K562 (cell line): ENCODE data around the gene SETD5. TPM values are rescaled to one million over a fixed set of nuclear protein-coding genes. Genes with fewer than 3 reads are reported as not detected.

ENCODE experiments used
- ATAC-seq: fragments of 200-7000 bp; cut with Tn5 transposase; 3 replicates; pipeline ENCODE4 v1.9.1; 2020; ENCODE audit warnings: moderate library complexity
- BruUV-seq: library from RNA; stranded (reverse); fragments of 400-500 nt; replicated peaks from 2 replicates; lab custom pipeline; 2021; lab: Mats Ljungman, UMichigan
- CTCF ChIA-PET: fragments of 300-600 bp; formaldehyde crosslinking; extraction: SDS; loops from one replicate; lab custom pipeline; 2021; ENCODE audit warnings: low intra/inter-chr PET ratio; lab: Yijun Ruan, JAX
- POLR2A ChIA-PET: fragments of 300-600, 350-650 bp; sonication (Branson Sonifier 250); formaldehyde crosslinking; extraction: SDS; loops from one replicate; lab custom pipeline; 2021; ENCODE audit warnings: antibody characterized with exemption, inconsistent platforms; lab: Yijun Ruan, JAX
- DNase-seq, 4 experiments: peaks; one replicate each; pipeline versions ENCODE4 v3.0.0 to v3.0.0-alpha.2; 2011 to 2018; ENCODE audit warnings: low spot score in 3 of 4, mixed read lengths in 3 of 4; ENCODE audit errors: extremely low read depth in 1 of 4
- FAIRE-seq: peaks from 2 replicates; lab custom pipeline; 2011; peaks lifted over from hg19 to GRCh38; lab: Jason Lieb, UNC
- H2AFZ ChIP-seq: 2 replicates; pipeline ENCODE4 v1.6.0; 2011; ENCODE audit warnings: low read depth, low read length, control low read depth, inconsistent platforms
- H3K27ac ChIP-seq: fragments of 200-600 bp; 3 replicates; pipeline ENCODE4 v1.8.0; 2011; ENCODE audit warnings: low read depth, mild to moderate bottlenecking, control low read depth, inconsistent platforms, low read length, moderate library complexity, mixed read lengths; ENCODE audit errors: extremely low read depth
- H3K27me3 ChIP-seq, 2 experiments: fragments of 300-600 bp in 1 of 2; 2 replicates in 1 of 2; 3 replicates in 1 of 2; pipeline versions ENCODE4 v1.6.0 to v1.8.0; 2011; ENCODE audit warnings: inconsistent platforms in 2 of 2, low read length in 2 of 2, mild to moderate bottlenecking in 1 of 2, mixed read lengths in 1 of 2, moderate library complexity in 1 of 2; ENCODE audit not compliant: control insufficient read depth in 2 of 2, insufficient read depth in 2 of 2
- H3K36me3 ChIP-seq: fragments of 300-600 bp; 3 replicates; pipeline ENCODE4 v1.8.0; 2011; ENCODE audit warnings: mild to moderate bottlenecking, low read length, inconsistent platforms; ENCODE audit not compliant: control insufficient read depth, insufficient read depth
- H3K4me1 ChIP-seq, 2 experiments: fragments of 200-600 bp in 1 of 2; replicated peaks in 1 of 2; 2 replicates in 1 of 2; 3 replicates in 1 of 2; pipeline versions ENCODE4 v1.5.1 to v1.8.0; 2011; ENCODE audit warnings: inconsistent platforms in 2 of 2, low read length in 2 of 2, mild to moderate bottlenecking in 1 of 2, mixed read lengths in 1 of 2, moderate library complexity in 1 of 2; ENCODE audit not compliant: control insufficient read depth in 2 of 2, insufficient read depth in 2 of 2
- H3K4me2 ChIP-seq: 2 replicates; pipeline ENCODE4 v1.6.1; 2011; ENCODE audit warnings: low read length, control low read depth, inconsistent platforms, mixed read lengths; ENCODE audit not compliant: insufficient read depth
- H3K4me3 ChIP-seq: fragments of 200-600 bp; sonication (generic), shearing (Covaris generic); 2 replicates; pipeline ENCODE4 v1.5.1; 2016; ENCODE audit warnings: control low read depth, inconsistent platforms
- H3K79me2 ChIP-seq: fragments of 200-600 bp; 3 replicates; pipeline ENCODE4 v1.8.0; 2011; ENCODE audit warnings: low read length, inconsistent platforms; ENCODE audit not compliant: control insufficient read depth, insufficient read depth
- H3K9ac ChIP-seq, 2 experiments: 2 replicates each; pipeline versions ENCODE4 v1.6.0 to v1.6.1; 2011; ENCODE audit warnings: low read depth in 2 of 2, low read length in 2 of 2, control low read depth in 1 of 2, inconsistent platforms in 1 of 2, mild to moderate bottlenecking in 1 of 2, mixed read lengths in 1 of 2; ENCODE audit not compliant: insufficient read depth in 1 of 2
- H3K9me1 ChIP-seq: one replicate; pipeline ENCODE4 v1.6.0; 2011; ENCODE audit warnings: inconsistent platforms, mild to moderate bottlenecking, low read length, moderate library complexity; ENCODE audit not compliant: control insufficient read depth, insufficient read depth
- H3K9me3 ChIP-seq: replicated peaks from 2 replicates; pipeline ENCODE4 v1.5.1; 2011; ENCODE audit warnings: low read depth, low read length, inconsistent platforms; ENCODE audit not compliant: control insufficient read depth, insufficient read depth
- H4K20me1 ChIP-seq: replicated peaks from 2 replicates; pipeline ENCODE4 v1.6.1; 2011; ENCODE audit warnings: low read length, inconsistent platforms, mixed read lengths; ENCODE audit not compliant: control insufficient read depth, insufficient read depth
- C11orf30 ChIP-seq: fragments of 450-650 bp; IDR thresholded peaks from 2 replicates; pipeline ENCODE4 v1.6.1; 2016; ENCODE audit warnings: low read depth, mild to moderate bottlenecking
- CAMTA2 ChIP-seq: fragments of 250-450 bp; sonication (Bioruptor Pico); conservative IDR thresholded peaks from 2 replicates; pipeline ENCODE4 v1.5.1; 2022
- CREB3L1 ChIP-seq: fragments of 450-650 bp; IDR thresholded peaks from 2 replicates; pipeline ENCODE4 v1.6.1; 2014; ENCODE audit warnings: low read depth, mild to moderate bottlenecking, moderate library complexity, borderline replicate concordance
- DMBX1 ChIP-seq: fragments of 250-450 bp; sonication (Bioruptor Pico); IDR thresholded peaks from 2 replicates; pipeline ENCODE4 v1.8.0; 2022; ENCODE audit warnings: inconsistent platforms, mild to moderate bottlenecking, moderate library complexity, borderline replicate concordance
- HMG20B ChIP-seq: fragments of 250-450 bp; sonication (Bioruptor Pico); IDR thresholded peaks from 2 replicates; pipeline ENCODE4 v1.5.0; 2021; ENCODE audit warnings: mild to moderate bottlenecking
- ID3 ChIP-seq, 2 experiments: fragments of 250-450 bp in 1 of 2; fragments of 450-650 bp in 1 of 2; sonication (Bioruptor Pico) in 1 of 2; IDR thresholded peaks; 2 replicates each; pipeline versions ENCODE4 v1.6.1 to v1.8.0; 2016 to 2021; ENCODE audit warnings: mild to moderate bottlenecking in 2 of 2, moderate library complexity in 2 of 2, missing compliant biosample characterization in 1 of 2, missing genetic modification characterization in 1 of 2
- NELFE ChIP-seq: IDR thresholded peaks from 2 replicates; pipeline ENCODE4 v1.6.1; 2011; ENCODE audit warnings: mild to moderate bottlenecking; ENCODE audit not compliant: insufficient read depth, insufficient read length
- NRF1 ChIP-seq, 2 experiments: fragments of 450-650 bp; IDR thresholded peaks in 1 of 2; conservative IDR thresholded peaks in 1 of 2; 2 replicates each; pipeline ENCODE4 v1.6.1; 2014; ENCODE audit warnings: mild to moderate bottlenecking in 2 of 2
- SRSF1 ChIP-seq: fragments of 200-400 bp; formaldehyde crosslinking; IDR thresholded peaks from 2 replicates; pipeline ENCODE4 v1.6.1; 2017; ENCODE audit warnings: mild to moderate bottlenecking, low read depth, low read length, moderate library complexity
- TARDBP ChIP-seq: fragments of 450-650 bp; IDR thresholded peaks from 2 replicates; pipeline ENCODE4 v1.6.1; 2016
- TEAD4 ChIP-seq, 2 experiments: sonication (generic) in 1 of 2; formaldehyde crosslinking in 1 of 2; IDR thresholded peaks; 2 replicates each; pipeline versions ENCODE4 v1.6.1 to v1.8.0; 2012 to 2022; ENCODE audit warnings: borderline replicate concordance in 1 of 2, inconsistent platforms in 1 of 2, low read length in 1 of 2, mild to moderate bottlenecking in 1 of 2, missing genetic modification reagents in 1 of 2
- ZC3H11A ChIP-seq: IDR thresholded peaks from 2 replicates; pipeline ENCODE4 v1.6.1; 2012; ENCODE audit warnings: low read depth, low read length, improper control_type of control experiment
- ZMIZ1 ChIP-seq, 2 experiments: fragments of 150-350 bp in 1 of 2; IDR thresholded peaks; 2 replicates each; pipeline ENCODE4 v1.6.1; 2012 to 2016; ENCODE audit warnings: low read depth in 2 of 2, low read length in 2 of 2, mild to moderate bottlenecking in 1 of 2, moderate library complexity in 1 of 2
- ZNF174 ChIP-seq: fragments of 250-450 bp; sonication (Bioruptor Pico); IDR thresholded peaks from 2 replicates; pipeline ENCODE4 v1.4.0; 2020; ENCODE audit warnings: mild to moderate bottlenecking
- ZNF354B ChIP-seq: fragments of 250-450 bp; sonication (Bioruptor Pico); IDR thresholded peaks from 2 replicates; pipeline ENCODE4 v1.4.0; 2020
- WGBS: fragments of 100-300 bp; shearing (Covaris generic); methylation state at CpG from one replicate; pipeline ENCODE4 v1.1.6; 2016; ENCODE audit warnings: low coverage, mixed read lengths; ENCODE audit not compliant: insufficient coverage; ENCODE audit errors: missing lambda C conversion rate; 5-methylcytosine and 5-hydroxymethylcytosine counted together
- in situ Hi-C: fragments of 300-500 bp; cut with MboI; formaldehyde crosslinking; loops from 4 replicates; pipeline ENCODE4 v1.15.0; 2018; ENCODE audit warnings: inconsistent platforms, mixed read lengths
- intact Hi-C: fragments of 100-400 bp; cut with micrococcal nuclease; formaldehyde crosslinking; loops from 2 replicates; pipeline ENCODE4 v1.14.2; 2022
- polyA plus RNA-seq, 8 experiments: library from polyadenylated mRNA; depleted of rRNA in 4 of 8; stranded (reverse) in 5 of 8; unstranded in 3 of 8; fragments of >200 nt; fragmentation: Nextera tagmentation in 2 of 8; fragmentation: Illumina TruSeq in 1 of 8; extraction: Ambion mirVana in 2 of 8; extraction: Trizol in 1 of 8; gene quantifications; 2 replicates each; pipeline versions ENCODE4 v1.2.1 to v1.2.3, GENCODE V29; 2011 to 2014; ENCODE audit warnings: inconsistent platforms in 1 of 8, missing spikeins in 1 of 8
- total RNA-seq, 7 experiments: library from RNA; depleted of rRNA in 6 of 7; stranded (reverse); fragments of >200 nt in 6 of 7; fragmentation: Illumina TruSeq in 2 of 7; extraction: Trizol in 2 of 7; gene quantifications; 2 replicates each; pipeline versions ENCODE4 v1.2.1 to v1.2.3, GENCODE V29; 2011 to 2021; ENCODE audit warnings: low replicate concordance in 1 of 7

Gene SETD5
- total and polyA plus RNA-seq, 9 of the 15 experiments (the other 6 are each of a cell fraction or from before 2014, with no cell fraction given): 20.8 to 135 (median 87.2) TPM

GRCh38 chr3:9362731-9363530, 34.5 kb upstream of the SETD5 start, which contains the start of gene THUMPD3:
THUMPD3 (plus strand) TSS chr3:9363054; CDS start chr3:9365069, 2,015 bp downstream.
- no peaks in the 10 kb centered on the region for H3K27me3 ChIP-seq
- in situ Hi-C loops (loop anchor here (5.0 kb wide), 1 partner anchor 64 kb away; no protein-coding TSS in a partner anchor), intact Hi-C loops (loop anchor here (1.0 to 2.0 kb wide), 2 partner anchors 34 to 59 kb away; partner anchors contain the start of gene SETD5)
- ChIA-PET POLR2A (interaction anchor here (0.5 to 4.5 kb wide), 40 partner anchors 10 to 662 kb away, joined by 3 to 104 read pairs (median 4); partner anchors contain the start of genes BRPF1, OGG1 and SETD5), CTCF (no interaction called here)
- no peaks in the 10 kb centered on the region for H3K9me3 ChIP-seq
- H3K4me2 ChIP-seq: peak within 1 kb of the TSS; percentile 95
- under 1% methylated on average over 46 of the region's 46 CpGs for WGBS
- H3K27ac ChIP-seq: peak within 1 kb of the TSS; percentile 94
- TSS peak; percentile 55 for BruUV-seq
- no peaks in the 10 kb centered on the region for H3K9me1 ChIP-seq
- H2AFZ ChIP-seq: peak within 1 kb of the TSS; percentile 90
- peak within 1 kb of the TSS; percentile 63 for H3K4me3 ChIP-seq
- ATAC-seq (peak; percentile 96), DNase-seq (peak; percentile 91 to 98 (median 92)), FAIRE-seq (peak; percentile 93)
- no peaks in the 10 kb centered on the region for H4K20me1 ChIP-seq
- H3K9ac ChIP-seq: peak within 1 kb of the TSS; percentile 97 to 98
- peaks cover 34% of the 10 kb centered on the region for H3K36me3 ChIP-seq
- peaks cover 63% of the 10 kb centered on the region for H3K79me2 ChIP-seq
- H3K4me1 ChIP-seq: peaks cover 4 to 13% of the 10 kb centered on the region in 2 experiments; a peak in 4 of 5 replicates
- peak; percentile 71 for TF ChIP-seq DMBX1 (CRISPR knock-in tag)
- TF ChIP-seq CREB3L1: peak; percentile 94
- TF ChIP-seq ZNF354B (CRISPR knock-in tag): no peak
- TF ChIP-seq TARDBP: no peak; the same call in 1 of the 2 replicates
- peak in 1 of 2 experiments; percentile 66; a peak in 2 of 4 replicates for TF ChIP-seq ZMIZ1 (IDR thresholded peaks at IDR 0.05; ENCODE audit: low read depth in 2 of 2, low read length in 2 of 2)
- peak; percentile 84 for TF ChIP-seq C11orf30
- no peak for TF ChIP-seq CAMTA2 (CRISPR knock-in tag)
- TF ChIP-seq ZC3H11A: no peak; the same call in 1 of the 2 replicates
- no peak for TF ChIP-seq NELFE
- TF ChIP-seq TEAD4 (IDR thresholded peaks at IDR 0.05; ENCODE audit: low read length): peak; percentile 60
- TF ChIP-seq TEAD4 (CRISPR knock-in tag; IDR thresholded peaks at IDR 0.05; ENCODE audit: borderline replicate concordance): no peak
- no peak for TF ChIP-seq SRSF1
- no peak for TF ChIP-seq ZNF174
- TF ChIP-seq NRF1 (conservative IDR thresholded peaks at IDR 0.05 in 1 of 2, IDR thresholded peaks at IDR 0.05 in 1 of 2): peak; percentile 93 to 94
- TF ChIP-seq HMG20B (CRISPR knock-in tag): no peak
- TF ChIP-seq ID3 (CRISPR knock-in tag; IDR thresholded peaks at IDR 0.05): no peak
- TF ChIP-seq ID3 (tag; IDR thresholded peaks at IDR 0.05): peak; percentile 94
